K562 (cell line): Measurements from ENCODE around the gene BAIAP3. TPM values are rescaled to one million over a fixed set of nuclear protein-coding genes. Genes with fewer than 3 reads are reported as not detected.

ENCODE experiments used
- ARID2 ChIP-seq: fragments of 450-650 bp; IDR thresholded peaks from 2 replicates; pipeline ENCODE4 v1.6.1; 2017; ENCODE audit warnings: antibody characterized with exemption, mild to moderate bottlenecking
- ARNT ChIP-seq, 2 experiments: fragments of 450-650 bp; IDR thresholded peaks; 2 replicates each; pipeline ENCODE4 v1.6.1; 2016; ENCODE audit warnings: mild to moderate bottlenecking in 1 of 2
- ETS2 ChIP-seq: IDR thresholded peaks from 2 replicates; pipeline ENCODE4 v1.6.1; 2016; ENCODE audit warnings: borderline replicate concordance, missing genetic modification characterization, mild to moderate bottlenecking, moderate library complexity, missing compliant biosample characterization; ENCODE audit not compliant: poor library complexity, severe bottlenecking
- FOXK2 ChIP-seq, 2 experiments: fragments of 450-650 bp; IDR thresholded peaks in 1 of 2; conservative IDR thresholded peaks in 1 of 2; 2 replicates each; pipeline ENCODE4 v1.6.1; 2016; ENCODE audit warnings: low read depth in 2 of 2, mild to moderate bottlenecking in 1 of 2
- GATAD2A ChIP-seq: fragments of 450-650 bp; IDR thresholded peaks from 2 replicates; pipeline ENCODE4 v1.6.1; 2017
- KLF10 ChIP-seq: fragments of 250-450 bp; sonication (Bioruptor Pico); IDR thresholded peaks from 2 replicates; pipeline ENCODE4 v1.6.1; 2021; ENCODE audit warnings: matching md5 sums
- MECOM ChIP-seq: fragments of 250-450 bp; sonication (Bioruptor Pico); IDR thresholded peaks from 2 replicates; pipeline ENCODE4 v1.8.0; 2022; ENCODE audit warnings: inconsistent platforms
- MEIS2 ChIP-seq: fragments of 450-650 bp; IDR thresholded peaks from 2 replicates; pipeline ENCODE4 v1.6.1; 2014; ENCODE audit warnings: mild to moderate bottlenecking; ENCODE audit not compliant: partially characterized antibody
- PTRF ChIP-seq: fragments of 450-650 bp; IDR thresholded peaks from 2 replicates; pipeline ENCODE4 v1.6.1; 2016; ENCODE audit warnings: mild to moderate bottlenecking, missing genetic modification characterization, missing compliant biosample characterization
- ZNF140 ChIP-seq: fragments of 250-450 bp; sonication (Bioruptor Pico); IDR thresholded peaks from 2 replicates; pipeline ENCODE4 v1.8.0; 2021; ENCODE audit warnings: moderate library complexity, mild to moderate bottlenecking, inconsistent platforms
- polyA plus RNA-seq, 8 experiments: library from polyadenylated mRNA; depleted of rRNA in 4 of 8; stranded (reverse) in 5 of 8; unstranded in 3 of 8; fragments of >200 nt; fragmentation: Nextera tagmentation in 2 of 8; fragmentation: Illumina TruSeq in 1 of 8; extraction: Ambion mirVana in 2 of 8; extraction: Trizol in 1 of 8; gene quantifications; 2 replicates each; pipeline versions ENCODE4 v1.2.1 to v1.2.3, GENCODE V29; 2011 to 2014; ENCODE audit warnings: inconsistent platforms in 1 of 8, missing spikeins in 1 of 8
- total RNA-seq, 7 experiments: library from RNA; depleted of rRNA in 6 of 7; stranded (reverse); fragments of >200 nt in 6 of 7; fragmentation: Illumina TruSeq in 2 of 7; extraction: Trizol in 2 of 7; gene quantifications; 2 replicates each; pipeline versions ENCODE4 v1.2.1 to v1.2.3, GENCODE V29; 2011 to 2021; ENCODE audit warnings: low replicate concordance in 1 of 7
- TF ChIP-seq, protein P1 (sequence below): fragments of 450-650 bp; IDR thresholded peaks from 2 replicates; pipeline ENCODE4 v1.6.1; 2016
- TF ChIP-seq, protein P2 (sequence below): fragments of 250-450 bp; sonication (Bioruptor Pico); IDR thresholded peaks from 2 replicates; pipeline ENCODE4 v1.8.0; 2022; ENCODE audit warnings: inconsistent platforms, mild to moderate bottlenecking, moderate library complexity, borderline replicate concordance
- TF ChIP-seq, protein P3 (sequence below): fragments of 250-450 bp; sonication (Bioruptor Pico); IDR thresholded peaks from 2 replicates; pipeline ENCODE4 v1.5.0; 2021
- TF ChIP-seq, protein P4 (sequence below): IDR thresholded peaks from 3 replicates; pipeline ENCODE4 v1.6.1; 2011; ENCODE audit warnings: borderline replicate concordance, mild to moderate bottlenecking; ENCODE audit not compliant: insufficient read length, insufficient read depth
- TF ChIP-seq, protein P5 (sequence below): fragments of 250-450 bp; sonication (Bioruptor Pico); IDR thresholded peaks from 2 replicates; pipeline ENCODE4 v1.4.0; 2020; ENCODE audit warnings: mild to moderate bottlenecking
- TF ChIP-seq, protein P6 (sequence below): fragments of 450-650 bp; IDR thresholded peaks from 2 replicates; pipeline ENCODE4 v1.6.1; 2018; ENCODE audit not compliant: partially characterized antibody
- TF ChIP-seq, protein P7 (sequence below): sonication (generic); formaldehyde crosslinking; IDR thresholded peaks from 2 replicates; pipeline ENCODE4 v1.8.0; 2022; ENCODE audit warnings: mild to moderate bottlenecking, missing genetic modification reagents

BAIAP3 gene
- total and polyA plus RNA-seq, 9 of the 15 experiments (the other 6 are each of a cell fraction or from before 2014, with no cell fraction given), result 0.03 to 4.5 (median 0.57) TPM; not detected in 1

DNA sequence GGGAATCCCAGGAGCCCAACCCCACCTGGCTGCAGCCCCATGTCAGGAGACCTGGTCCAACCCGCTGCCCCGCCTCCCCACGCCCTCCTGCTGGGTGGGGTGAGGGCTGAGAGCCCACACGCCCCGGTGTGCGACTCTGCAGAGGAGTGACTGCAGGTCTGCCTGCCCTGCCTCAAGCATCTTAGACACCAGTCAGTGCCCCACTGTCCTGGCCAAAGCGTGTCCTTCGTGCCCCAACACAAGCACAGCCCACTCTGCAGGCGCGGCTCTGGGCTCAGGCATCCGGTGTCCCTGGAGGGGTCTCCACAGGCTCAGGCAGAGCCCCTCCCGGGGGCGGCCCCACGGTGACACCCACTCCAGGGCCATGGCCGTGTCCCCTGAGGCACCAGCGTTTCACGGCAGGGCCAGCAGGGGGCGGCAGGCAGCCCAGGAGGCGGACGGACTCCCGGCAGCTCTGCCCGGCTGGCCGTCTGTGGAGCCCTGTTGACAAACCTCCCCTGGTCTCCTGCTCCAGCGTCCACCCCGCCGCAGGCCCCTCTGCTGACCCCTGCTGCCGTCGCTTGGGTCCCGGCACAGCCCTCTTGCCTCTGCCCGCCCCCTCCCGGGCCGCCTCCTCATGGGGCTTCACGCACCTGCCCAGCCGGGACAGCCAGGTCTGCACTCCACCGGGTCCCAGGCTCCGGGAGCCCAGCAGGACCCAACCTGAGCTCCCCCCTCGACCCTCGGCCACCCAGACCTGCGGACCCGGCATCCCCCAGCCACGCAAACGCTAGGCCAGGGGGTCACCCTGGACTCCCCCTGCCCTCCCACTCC is 32.6 kb upstream of the BAIAP3 start (continued):
- TF ChIP-seq MECOM (CRISPR knock-in tag) (no peak), PTRF (tag) (no peak), GATAD2A (no peak), ETS2 (tag) (no peak), ARNT (IDR thresholded peaks at IDR 0.05) (no peak), MEIS2 (no peak), ARID2 (no peak), FOXK2 (conservative IDR thresholded peaks at IDR 0.05 in 1 of 2, IDR thresholded peaks at IDR 0.05 in 1 of 2; ENCODE audit: low read depth in 2 of 2) (peak; percentile 84 to 89), ZNF140 (CRISPR knock-in tag) (no peak), KLF10 (no peak)
- TF ChIP-seq, protein P1, sequence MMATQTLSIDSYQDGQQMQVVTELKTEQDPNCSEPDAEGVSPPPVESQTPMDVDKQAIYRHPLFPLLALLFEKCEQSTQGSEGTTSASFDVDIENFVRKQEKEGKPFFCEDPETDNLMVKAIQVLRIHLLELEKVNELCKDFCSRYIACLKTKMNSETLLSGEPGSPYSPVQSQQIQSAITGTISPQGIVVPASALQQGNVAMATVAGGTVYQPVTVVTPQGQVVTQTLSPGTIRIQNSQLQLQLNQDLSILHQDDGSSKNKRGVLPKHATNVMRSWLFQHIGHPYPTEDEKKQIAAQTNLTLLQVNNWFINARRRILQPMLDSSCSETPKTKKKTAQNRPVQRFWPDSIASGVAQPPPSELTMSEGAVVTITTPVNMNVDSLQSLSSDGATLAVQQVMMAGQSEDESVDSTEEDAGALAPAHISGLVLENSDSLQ, result no peak
- TF ChIP-seq, protein P2, sequence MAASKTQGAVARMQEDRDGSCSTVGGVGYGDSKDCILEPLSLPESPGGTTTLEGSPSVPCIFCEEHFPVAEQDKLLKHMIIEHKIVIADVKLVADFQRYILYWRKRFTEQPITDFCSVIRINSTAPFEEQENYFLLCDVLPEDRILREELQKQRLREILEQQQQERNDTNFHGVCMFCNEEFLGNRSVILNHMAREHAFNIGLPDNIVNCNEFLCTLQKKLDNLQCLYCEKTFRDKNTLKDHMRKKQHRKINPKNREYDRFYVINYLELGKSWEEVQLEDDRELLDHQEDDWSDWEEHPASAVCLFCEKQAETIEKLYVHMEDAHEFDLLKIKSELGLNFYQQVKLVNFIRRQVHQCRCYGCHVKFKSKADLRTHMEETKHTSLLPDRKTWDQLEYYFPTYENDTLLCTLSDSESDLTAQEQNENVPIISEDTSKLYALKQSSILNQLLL (CRISPR knock-in tag), result no peak
- TF ChIP-seq, protein P3, sequence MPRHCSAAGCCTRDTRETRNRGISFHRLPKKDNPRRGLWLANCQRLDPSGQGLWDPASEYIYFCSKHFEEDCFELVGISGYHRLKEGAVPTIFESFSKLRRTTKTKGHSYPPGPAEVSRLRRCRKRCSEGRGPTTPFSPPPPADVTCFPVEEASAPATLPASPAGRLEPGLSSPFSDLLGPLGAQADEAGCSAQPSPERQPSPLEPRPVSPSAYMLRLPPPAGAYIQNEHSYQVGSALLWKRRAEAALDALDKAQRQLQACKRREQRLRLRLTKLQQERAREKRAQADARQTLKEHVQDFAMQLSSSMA, result no peak
- TF ChIP-seq, protein P4, sequence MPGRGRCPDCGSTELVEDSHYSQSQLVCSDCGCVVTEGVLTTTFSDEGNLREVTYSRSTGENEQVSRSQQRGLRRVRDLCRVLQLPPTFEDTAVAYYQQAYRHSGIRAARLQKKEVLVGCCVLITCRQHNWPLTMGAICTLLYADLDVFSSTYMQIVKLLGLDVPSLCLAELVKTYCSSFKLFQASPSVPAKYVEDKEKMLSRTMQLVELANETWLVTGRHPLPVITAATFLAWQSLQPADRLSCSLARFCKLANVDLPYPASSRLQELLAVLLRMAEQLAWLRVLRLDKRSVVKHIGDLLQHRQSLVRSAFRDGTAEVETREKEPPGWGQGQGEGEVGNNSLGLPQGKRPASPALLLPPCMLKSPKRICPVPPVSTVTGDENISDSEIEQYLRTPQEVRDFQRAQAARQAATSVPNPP, result no peak
- TF ChIP-seq, protein P5, sequence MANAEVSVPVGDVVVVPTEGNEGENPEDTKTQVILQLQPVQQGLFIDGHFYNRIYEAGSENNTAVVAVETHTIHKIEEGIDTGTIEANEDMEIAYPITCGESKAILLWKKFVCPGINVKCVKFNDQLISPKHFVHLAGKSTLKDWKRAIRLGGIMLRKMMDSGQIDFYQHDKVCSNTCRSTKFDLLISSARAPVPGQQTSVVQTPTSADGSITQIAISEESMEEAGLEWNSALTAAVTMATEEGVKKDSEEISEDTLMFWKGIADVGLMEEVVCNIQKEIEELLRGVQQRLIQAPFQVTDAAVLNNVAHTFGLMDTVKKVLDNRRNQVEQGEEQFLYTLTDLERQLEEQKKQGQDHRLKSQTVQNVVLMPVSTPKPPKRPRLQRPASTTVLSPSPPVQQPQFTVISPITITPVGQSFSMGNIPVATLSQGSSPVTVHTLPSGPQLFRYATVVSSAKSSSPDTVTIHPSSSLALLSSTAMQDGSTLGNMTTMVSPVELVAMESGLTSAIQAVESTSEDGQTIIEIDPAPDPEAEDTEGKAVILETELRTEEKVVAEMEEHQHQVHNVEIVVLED (CRISPR knock-in tag), result no peak
- TF ChIP-seq, protein P6, sequence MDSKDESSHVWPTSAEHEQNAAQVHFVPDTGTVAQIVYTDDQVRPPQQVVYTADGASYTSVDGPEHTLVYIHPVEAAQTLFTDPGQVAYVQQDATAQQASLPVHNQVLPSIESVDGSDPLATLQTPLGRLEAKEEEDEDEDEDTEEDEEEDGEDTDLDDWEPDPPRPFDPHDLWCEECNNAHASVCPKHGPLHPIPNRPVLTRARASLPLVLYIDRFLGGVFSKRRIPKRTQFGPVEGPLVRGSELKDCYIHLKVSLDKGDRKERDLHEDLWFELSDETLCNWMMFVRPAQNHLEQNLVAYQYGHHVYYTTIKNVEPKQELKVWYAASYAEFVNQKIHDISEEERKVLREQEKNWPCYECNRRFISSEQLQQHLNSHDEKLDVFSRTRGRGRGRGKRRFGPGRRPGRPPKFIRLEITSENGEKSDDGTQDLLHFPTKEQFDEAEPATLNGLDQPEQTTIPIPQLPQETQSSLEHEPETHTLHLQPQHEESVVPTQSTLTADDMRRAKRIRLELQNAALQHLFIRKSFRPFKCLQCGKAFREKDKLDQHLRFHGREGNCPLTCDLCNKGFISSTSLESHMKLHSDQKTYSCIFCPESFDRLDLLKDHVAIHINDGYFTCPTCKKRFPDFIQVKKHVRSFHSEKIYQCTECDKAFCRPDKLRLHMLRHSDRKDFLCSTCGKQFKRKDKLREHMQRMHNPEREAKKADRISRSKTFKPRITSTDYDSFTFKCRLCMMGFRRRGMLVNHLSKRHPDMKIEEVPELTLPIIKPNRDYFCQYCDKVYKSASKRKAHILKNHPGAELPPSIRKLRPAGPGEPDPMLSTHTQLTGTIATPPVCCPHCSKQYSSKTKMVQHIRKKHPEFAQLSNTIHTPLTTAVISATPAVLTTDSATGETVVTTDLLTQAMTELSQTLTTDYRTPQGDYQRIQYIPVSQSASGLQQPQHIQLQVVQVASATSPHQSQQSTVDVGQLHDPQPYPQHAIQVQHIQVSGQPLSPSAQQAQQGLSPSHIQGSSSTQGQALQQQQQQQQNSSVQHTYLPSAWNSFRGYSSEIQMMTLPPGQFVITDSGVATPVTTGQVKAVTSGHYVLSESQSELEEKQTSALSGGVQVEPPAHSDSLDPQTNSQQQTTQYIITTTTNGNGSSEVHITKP, result no peak
- TF ChIP-seq, protein P7, sequence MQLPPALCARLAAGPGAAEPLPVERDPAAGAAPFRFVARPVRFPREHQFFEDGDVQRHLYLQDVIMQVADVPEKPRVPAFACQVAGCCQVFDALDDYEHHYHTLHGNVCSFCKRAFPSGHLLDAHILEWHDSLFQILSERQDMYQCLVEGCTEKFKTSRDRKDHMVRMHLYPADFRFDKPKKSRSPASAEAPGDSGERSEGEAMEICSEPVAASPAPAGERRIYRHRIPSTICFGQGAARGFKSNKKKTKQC, result no peak
